GM23248 (cell line): ENCODE measurements around the gene SGMS1. TPM values are rescaled to one million over a fixed set of nuclear protein-coding genes. Genes with fewer than 3 reads are reported as not detected.

Source experiments
- DNase-seq: peaks from one replicate; pipeline ENCODE4 v3.0.0-alpha.2; 2015
- H2AFZ ChIP-seq: fragments of 200-600 bp; sonication (generic); 2 replicates; pipeline ENCODE4 v1.6.1; 2016; ENCODE audit warnings: antibody characterized with exemption
- H3F3A ChIP-seq: fragments of 200-600 bp; sonication (generic); 2 replicates; pipeline ENCODE4 v1.6.1; 2016; ENCODE audit warnings: mild to moderate bottlenecking, antibody characterized with exemption, mixed run types; ENCODE audit not compliant: insufficient read depth
- H3K27ac ChIP-seq: fragments of 200-600 bp; sonication (generic); 2 replicates; pipeline ENCODE4 v1.5.1; 2016; ENCODE audit warnings: mild to moderate bottlenecking
- H3K27me3 ChIP-seq: fragments of 200-600 bp; sonication (generic); replicated peaks from 2 replicates; pipeline ENCODE4 v1.6.1; 2016; ENCODE audit warnings: mild to moderate bottlenecking; ENCODE audit not compliant: insufficient read depth
- H3K36me3 ChIP-seq: fragments of 200-600 bp; sonication (generic); 2 replicates; pipeline ENCODE4 v1.6.1; 2016; ENCODE audit warnings: low read depth, mild to moderate bottlenecking
- H3K4me1 ChIP-seq: fragments of 200-600 bp; sonication (generic); 2 replicates; pipeline ENCODE4 v1.6.1; 2016; ENCODE audit warnings: mild to moderate bottlenecking; ENCODE audit not compliant: insufficient read depth
- H3K4me2 ChIP-seq: fragments of 200-600 bp; sonication (generic); one replicate; pipeline ENCODE4 v1.6.1; 2016; ENCODE audit warnings: mild to moderate bottlenecking; ENCODE audit not compliant: unreplicated experiment
- H3K4me3 ChIP-seq: fragments of 200-600 bp; sonication (generic); 2 replicates; pipeline ENCODE4 v1.5.1; 2016; ENCODE audit warnings: mild to moderate bottlenecking
- H3K79me2 ChIP-seq: fragments of 200-600 bp; sonication (generic); 2 replicates; pipeline ENCODE4 v1.6.1; 2016; ENCODE audit warnings: mild to moderate bottlenecking; ENCODE audit not compliant: insufficient read depth
- H3K9ac ChIP-seq: fragments of 200-600 bp; sonication (generic); 2 replicates; pipeline ENCODE4 v1.6.1; 2016; ENCODE audit warnings: mild to moderate bottlenecking
- H3K9me2 ChIP-seq: fragments of 200-600 bp; sonication (generic); 2 replicates; pipeline ENCODE4 v1.6.1; 2016; ENCODE audit warnings: mixed run types, mild to moderate bottlenecking, moderate library complexity; ENCODE audit not compliant: insufficient read depth
- H3K9me3 ChIP-seq: fragments of 200-600 bp; sonication (generic); one replicate; pipeline ENCODE4 v1.6.1; 2017; ENCODE audit warnings: low read depth
- H4K20me1 ChIP-seq: fragments of 200-600 bp; sonication (generic); 2 replicates; pipeline ENCODE4 v1.6.0; 2016; ENCODE audit not compliant: insufficient read depth
- EZH2 ChIP-seq: fragments of 200-600 bp; sonication (generic); IDR thresholded peaks from 2 replicates; pipeline ENCODE4 v1.6.1; 2018; ENCODE audit warnings: antibody characterized with exemption, mild to moderate bottlenecking; ENCODE audit not compliant: insufficient read depth, poor library complexity, severe bottlenecking
- EZH2phosphoT487 ChIP-seq: fragments of 200-600 bp; sonication (generic); IDR thresholded peaks from 2 replicates; pipeline ENCODE4 v1.6.1; 2018; ENCODE audit warnings: antibody characterized with exemption, moderate library complexity, mild to moderate bottlenecking, low read depth; ENCODE audit not compliant: insufficient read depth
- WGBS, 2 experiments: methylation state at CpG; one replicate each; pipeline ENCODE4 v1.1.6; 2015 to 2017; ENCODE audit warnings: low lambda C conversion rate in 2 of 2, low coverage in 1 of 2; ENCODE audit errors: missing lambda C conversion rate in 2 of 2; 5-methylcytosine and 5-hydroxymethylcytosine counted together
- in situ Hi-C: fragments of 300-500 bp; cut with MboI; formaldehyde crosslinking; loops from 2 replicates; pipeline ENCODE4 v1.15.0; 2020
- polyA plus RNA-seq: library from polyadenylated mRNA; unstranded; fragments of >200 nt; fragmentation: Nextera tagmentation; extraction: Ambion mirVana; gene quantifications from 2 replicates; pipeline ENCODE4 v1.2.1, GENCODE V29; 2016
- total RNA-seq: library from RNA; depleted of rRNA; stranded (reverse); fragments of >200 nt; shearing (Covaris generic); gene quantifications from 2 replicates; pipeline ENCODE4 v1.2.3, GENCODE V29; 2014

SGMS1 gene
- total and polyA plus RNA-seq, 2 experiments from 2014 or later, result 22.7 to 53.6 TPM

GRCh38 chr10:50613726-50614443, 9.9 kb downstream of the SGMS1 start:
- Histone ChIP-seq H3K9me2 (no peaks in the 10 kb centered on the region), H4K20me1 (no peaks in the 10 kb centered on the region), H3K4me3 (no peak overlapping the region), H3K9ac (no peak overlapping the region), H3K27ac (no peak overlapping the region), H3K4me2 (no peak overlapping the region), H2AFZ (no peak overlapping the region), H3K36me3 (no peaks in the 10 kb centered on the region), H3K79me2 (peaks cover 74% of the 10 kb centered on the region), H3K9me3 (no peaks in the 10 kb centered on the region), H3K4me1 (no peaks in the 10 kb centered on the region), H3F3A (no peaks in the 10 kb centered on the region), H3K27me3 (no peaks in the 10 kb centered on the region)
- in situ Hi-C loops, result no loop called here
- no peak for DNase-seq
- no peak for TF ChIP-seq EZH2
- no peak for TF ChIP-seq EZH2phosphoT487
- 70 to 79% methylated on average over 4 of the region's 4 CpGs for WGBS, 2 experiments

GRCh38 chr10:50613150-50613549, 10.6 kb downstream of the SGMS1 start:
- Histone ChIP-seq H3K4me1 (no peaks in the 10 kb centered on the region), H3F3A (no peaks in the 10 kb centered on the region), H3K36me3 (no peaks in the 10 kb centered on the region), H3K9me2 (no peaks in the 10 kb centered on the region), H3K9ac (no peak overlapping the region), H3K27ac (no peak overlapping the region), H3K79me2 (peaks cover 66% of the 10 kb centered on the region), H2AFZ (no peak overlapping the region), H3K9me3 (no peaks in the 10 kb centered on the region), H4K20me1 (no peaks in the 10 kb centered on the region), H3K27me3 (no peaks in the 10 kb centered on the region), H3K4me3 (no peak overlapping the region), H3K4me2 (no peak overlapping the region)
- DNase-seq, result no peak
- in situ Hi-C loops, result no loop called here
- TF ChIP-seq EZH2phosphoT487 (no peak), EZH2 (no peak)
- 50 to 55% methylated on average over 2 of the region's 2 CpGs for WGBS, 2 experiments

GRCh38 chr10:50610368-50610767, 13.4 kb downstream of the SGMS1 start:
- Histone ChIP-seq H3F3A (peaks cover 12% of the 10 kb centered on the region), H3K9me2 (no peaks in the 10 kb centered on the region), H4K20me1 (no peaks in the 10 kb centered on the region), H2AFZ (no peak overlapping the region), H3K79me2 (peaks cover 49% of the 10 kb centered on the region), H3K4me1 (peaks cover 14% of the 10 kb centered on the region), H3K27me3 (no peaks in the 10 kb centered on the region), H3K4me3 (no peak overlapping the region), H3K9ac (no peak overlapping the region), H3K36me3 (no peaks in the 10 kb centered on the region), H3K4me2 (no peak overlapping the region), H3K9me3 (no peaks in the 10 kb centered on the region), H3K27ac (no peak overlapping the region)
- 88 to 93% methylated on average over 4 of the region's 4 CpGs for WGBS, 2 experiments
- TF ChIP-seq EZH2 (no peak), EZH2phosphoT487 (no peak)
- in situ Hi-C loops, result no loop called here
- DNase-seq, result no peak

GRCh38 chr10:50607356-50607925, 16.3 kb downstream of the SGMS1 start:
- no peak for TF ChIP-seq EZH2
- no peak for TF ChIP-seq EZH2phosphoT487
- H3K9ac ChIP-seq, result no peak overlapping the region
- no peak for DNase-seq
- H3K27ac ChIP-seq, result no peak overlapping the region
- no peaks in the 10 kb centered on the region for H3K27me3 ChIP-seq
- H3K4me2 ChIP-seq, result no peak overlapping the region
- no peaks in the 10 kb centered on the region for H3K36me3 ChIP-seq
- H3F3A ChIP-seq, result peaks cover 37% of the 10 kb centered on the region
- in situ Hi-C loops, result no loop called here
- H3K4me1 ChIP-seq, result peaks cover 41% of the 10 kb centered on the region
- H3K9me3 ChIP-seq, result no peaks in the 10 kb centered on the region
- H3K9me2 ChIP-seq, result no peaks in the 10 kb centered on the region
- H3K79me2 ChIP-seq, result peaks cover 41% of the 10 kb centered on the region
- H3K4me3 ChIP-seq, result no peak overlapping the region
- H4K20me1 ChIP-seq, result no peaks in the 10 kb centered on the region
- no peak overlapping the region for H2AFZ ChIP-seq
